HCT116 (cell line): ENCODE results near the gene PIEZO2. TPM values are rescaled to one million over a fixed set of nuclear protein-coding genes. Genes with fewer than 3 reads are reported as not detected.

Experiments
- ATAC-seq: fragments of 200-7000 bp; cut with Tn5 transposase; 2 replicates; pipeline ENCODE4 v1.9.1; 2020; ENCODE audit warnings: mild to moderate bottlenecking, moderate library complexity
- BruUV-seq: library from RNA; stranded (reverse); fragments of 400-500 nt; replicated peaks from 2 replicates; lab custom pipeline; 2021; lab: Mats Ljungman, UMichigan
- CTCF ChIA-PET: fragments of 300-600 bp; sonication (Branson Sonifier 250); formaldehyde crosslinking; loops from one replicate; lab custom pipeline; 2021; ENCODE audit warnings: antibody characterized with exemption; lab: Charles Lee
- POLR2A ChIA-PET: fragments of 300-600, 350-600 bp; sonication (Branson Sonifier 250); formaldehyde crosslinking; loops from one replicate; lab custom pipeline; 2021; ENCODE audit warnings: antibody characterized with exemption; lab: Charles Lee
- RAD21 ChIA-PET, 2 experiments: fragments of 300-600 bp; sonication (Branson Sonifier 250); formaldehyde crosslinking; loops; one replicate each; lab custom pipeline; 2023; ENCODE audit warnings: low total read pairs in 2 of 2; ENCODE audit not compliant: uncharacterized antibody in 2 of 2, unreplicated experiment in 2 of 2, low non-redundant PET in 1 of 2; lab: Charles Lee
- DNase-seq: peaks from one replicate; pipeline ENCODE4 v3.0.0-alpha.2; 2010; ENCODE audit warnings: low read depth, low spot score
- H2AFZ ChIP-seq: fragments of 200-600 bp; shearing (Covaris generic), sonication (generic); 2 replicates; pipeline ENCODE4 v1.6.1; 2017; ENCODE audit warnings: low read depth, mixed run types, mixed read lengths, antibody characterized with exemption, low read length; ENCODE audit not compliant: poor library complexity, severe bottlenecking
- H3K27ac ChIP-seq: 2 replicates; pipeline ENCODE4 v1.5.1; 2012; ENCODE audit warnings: low read depth, low read length
- H3K27me3 ChIP-seq: fragments of 200-600 bp; sonication (generic); 2 replicates; pipeline ENCODE4 v1.6.1; 2016; ENCODE audit warnings: mixed run types, low read length, mixed read lengths; ENCODE audit not compliant: insufficient read depth
- H3K36me3 ChIP-seq, 2 experiments: fragments of 200-500 bp in 1 of 2; fragments of 200-600 bp in 1 of 2; sonication (Bioruptor generic) in 1 of 2; sonication (generic) in 1 of 2; 2 replicates each; pipeline versions ENCODE4 v1.5.1 to v1.6.1; 2014 to 2016; ENCODE audit warnings: low read length in 2 of 2, inconsistent platforms in 1 of 2, mixed read lengths in 1 of 2, mixed run types in 1 of 2; ENCODE audit not compliant: insufficient read depth in 2 of 2, control insufficient read depth in 1 of 2
- H3K4me1 ChIP-seq, 2 experiments: fragments of 200-600 bp in 1 of 2; sonication (generic) in 1 of 2; 2 replicates each; pipeline versions ENCODE4 v1.5.1 to v1.6.1; 2012 to 2017; ENCODE audit warnings: low read length in 2 of 2, inconsistent platforms in 1 of 2, mild to moderate bottlenecking in 1 of 2, mixed read lengths in 1 of 2, mixed run types in 1 of 2, moderate library complexity in 1 of 2; ENCODE audit not compliant: insufficient read depth in 2 of 2, control insufficient read depth in 1 of 2
- H3K4me2 ChIP-seq: fragments of 200-600 bp; sonication (generic); 2 replicates; pipeline ENCODE4 v1.6.1; 2017; ENCODE audit warnings: mixed run types, low read length, mixed read lengths
- H3K4me3 ChIP-seq, 2 experiments: fragments of 200-600 bp in 1 of 2; sonication (generic) in 1 of 2; replicated peaks in 1 of 2; 2 replicates each; pipeline ENCODE4 v1.5.1; 2011 to 2016; ENCODE audit warnings: low read length in 2 of 2, control low read depth in 1 of 2, low read depth in 1 of 2, mild to moderate bottlenecking in 1 of 2, mixed read lengths in 1 of 2, mixed run types in 1 of 2
- H3K79me2 ChIP-seq: fragments of 200-600 bp; sonication (generic); 2 replicates; pipeline ENCODE4 v1.6.1; 2017; ENCODE audit warnings: mild to moderate bottlenecking, mixed run types, low read length, moderate library complexity, mixed read lengths; ENCODE audit not compliant: insufficient read depth
- H3K9ac ChIP-seq: fragments of 200-600 bp; sonication (generic); 2 replicates; pipeline ENCODE4 v1.6.1; 2016; ENCODE audit warnings: low read length, mixed read lengths
- H3K9me2 ChIP-seq: fragments of 200-600 bp; sonication (generic), shearing (Covaris generic); 2 replicates; pipeline ENCODE4 v1.6.1; 2017; ENCODE audit warnings: mixed run types, mild to moderate bottlenecking, moderate library complexity; ENCODE audit not compliant: insufficient read depth
- H3K9me3 ChIP-seq, 2 experiments: fragments of 200-500 bp in 1 of 2; fragments of 200-600 bp in 1 of 2; sonication (Bioruptor generic) in 1 of 2; sonication (generic) in 1 of 2; 2 replicates each; pipeline ENCODE4 v1.6.1; 2014 to 2017; ENCODE audit warnings: low read length in 2 of 2, mixed read lengths in 2 of 2, inconsistent platforms in 1 of 2, low read depth in 1 of 2, mild to moderate bottlenecking in 1 of 2, mixed run types in 1 of 2, moderate library complexity in 1 of 2; ENCODE audit not compliant: control insufficient read depth in 1 of 2, insufficient read depth in 1 of 2
- H4K20me1 ChIP-seq: fragments of 200-600 bp; sonication (generic), shearing (Covaris generic); 2 replicates; pipeline ENCODE4 v1.6.1; 2017; ENCODE audit warnings: mixed run types, mild to moderate bottlenecking, moderate library complexity; ENCODE audit not compliant: insufficient read depth
- ATF3 ChIP-seq: IDR thresholded peaks from 2 replicates; pipeline ENCODE4 v1.6.1; 2012
- CEBPB ChIP-seq: IDR thresholded peaks from 2 replicates; pipeline ENCODE4 v1.6.1; 2012; ENCODE audit warnings: low read depth
- CTCF ChIP-seq, 3 experiments: fragments of 200-600 bp in 1 of 3; sonication (generic) in 1 of 3; IDR thresholded peaks in 2 of 3; conservative IDR thresholded peaks in 1 of 3; 2 replicates each; pipeline ENCODE4 v1.5.1; 2012 to 2017; ENCODE audit warnings: low read depth in 2 of 3, low read length in 2 of 3, antibody characterized with exemption in 1 of 3, borderline replicate concordance in 1 of 3, control low read depth in 1 of 3, mild to moderate bottlenecking in 1 of 3, mixed read lengths in 1 of 3, mixed run types in 1 of 3, moderate library complexity in 1 of 3; ENCODE audit not compliant: insufficient read depth in 1 of 3
- EGR1 ChIP-seq: IDR thresholded peaks from 2 replicates; pipeline ENCODE4 v1.6.1; 2012; ENCODE audit warnings: low read depth
- ELF1 ChIP-seq: IDR thresholded peaks from 2 replicates; pipeline ENCODE4 v1.6.1; 2012; ENCODE audit warnings: low read depth, borderline replicate concordance
- FOSL1 ChIP-seq: IDR thresholded peaks from 2 replicates; pipeline ENCODE4 v1.6.1; 2012; ENCODE audit warnings: low read depth
- JUND ChIP-seq: IDR thresholded peaks from 2 replicates; pipeline ENCODE4 v1.6.1; 2012
- MAX ChIP-seq: IDR thresholded peaks from 2 replicates; pipeline ENCODE4 v1.6.1; 2012
- POLR2A ChIP-seq: IDR thresholded peaks from 2 replicates; pipeline ENCODE4 v1.7.0; 2011; ENCODE audit warnings: borderline replicate concordance; ENCODE audit not compliant: insufficient read depth, insufficient read length; ENCODE audit errors: extremely low read depth
- POLR2AphosphoS5 ChIP-seq: IDR thresholded peaks from 2 replicates; pipeline ENCODE4 v1.6.1; 2011; ENCODE audit warnings: mild to moderate bottlenecking, low read depth, low read length, moderate library complexity
- RAD21 ChIP-seq: IDR thresholded peaks from 2 replicates; pipeline ENCODE4 v1.6.1; 2012; ENCODE audit warnings: low read depth, mild to moderate bottlenecking
- SIN3A ChIP-seq: IDR thresholded peaks from 2 replicates; pipeline ENCODE4 v1.6.1; 2012; ENCODE audit warnings: low read depth
- SP1 ChIP-seq: IDR thresholded peaks from 2 replicates; pipeline ENCODE4 v1.6.1; 2012; ENCODE audit warnings: low read depth
- YY1 ChIP-seq: IDR thresholded peaks from 2 replicates; pipeline ENCODE4 v1.6.1; 2011; ENCODE audit warnings: low read length, low read depth, moderate library complexity, mild to moderate bottlenecking; ENCODE audit not compliant: insufficient replicate concordance; ENCODE audit errors: extremely low read depth
- ZBTB33 ChIP-seq: IDR thresholded peaks from 2 replicates; pipeline ENCODE4 v1.6.1; 2011; ENCODE audit warnings: mild to moderate bottlenecking, low read length, moderate library complexity; ENCODE audit not compliant: insufficient replicate concordance; ENCODE audit errors: extremely low read depth
- ZFX ChIP-seq: fragments of 450-650 bp; IDR thresholded peaks from 2 replicates; pipeline ENCODE4 v1.6.1; 2017
- ZNF274 ChIP-seq: fragments of 200-500 bp; sonication (Bioruptor generic); IDR thresholded peaks from 2 replicates; pipeline ENCODE4 v1.6.1; 2014; ENCODE audit warnings: mild to moderate bottlenecking, low read depth, low read length, inconsistent platforms
- intact Hi-C: fragments of 100-400 bp; cut with micrococcal nuclease; formaldehyde crosslinking; loops from 2 replicates; pipeline ENCODE4 v1.10.0; 2022
- total RNA-seq: library from RNA; stranded (reverse); gene quantifications from one replicate; pipeline ENCODE4 v1.2.1, GENCODE V29; 2021; ENCODE audit not compliant: unreplicated experiment

Gene PIEZO2
- total RNA-seq, 1 experiment from 2014 or later = 0.34 TPM

GRCh38 chr18:11021477-11021876 is 127.9 kb downstream of the PIEZO2 start:
- TF ChIP-seq MAX (no peak), EGR1 (no peak), ZNF274 (no peak), SP1 (no peak), CTCF (IDR thresholded peaks at IDR 0.05 in 2 of 3, conservative IDR thresholded peaks at IDR 0.05 in 1 of 3; ENCODE audit: borderline replicate concordance in 1 of 3, insufficient read depth in 1 of 3, low read depth in 2 of 3, low read length in 2 of 3) (no peak), ZFX (no peak), POLR2AphosphoS5 (no peak), YY1 (no peak), CEBPB (no peak), ZBTB33 (no peak), ATF3 (no peak), POLR2A (no peak), RAD21 (no peak), ELF1 (no peak), FOSL1 (no peak), SIN3A (no peak), JUND (no peak)
- H2AFZ ChIP-seq = no peak overlapping the region
- ATAC-seq (no peak), DNase-seq (no peak)
- H3K4me1 ChIP-seq = no peaks in the 10 kb centered on the region
- ChIA-PET CTCF (no interaction called here), POLR2A (no interaction called here), RAD21 (no interaction called here)
- H4K20me1 ChIP-seq = no peaks in the 10 kb centered on the region
- BruUV-seq = no TSS peak
- no peak overlapping the region for H3K9ac ChIP-seq
- H3K79me2 ChIP-seq = no peaks in the 10 kb centered on the region
- H3K9me3 ChIP-seq = no peaks in the 10 kb centered on the region
- H3K27ac ChIP-seq = no peak overlapping the region
- intact Hi-C loops = no loop called here
- H3K4me2 ChIP-seq = no peak overlapping the region
- H3K9me2 ChIP-seq = no peaks in the 10 kb centered on the region
- no peak overlapping the region for H3K4me3 ChIP-seq
- H3K36me3 ChIP-seq = no peaks in the 10 kb centered on the region
- H3K27me3 ChIP-seq = no peaks in the 10 kb centered on the region; the same call in 1 of the 2 replicates
